Panc1 (cell line): ENCODE data around the gene BCL11B. TPM values are rescaled to one million over a fixed set of nuclear protein-coding genes. Genes with fewer than 3 reads are reported as not detected.

ENCODE experiments used
- ATAC-seq: fragments of 200-7000 bp; cut with Tn5 transposase; 2 replicates; pipeline ENCODE4 v1.9.1; 2020; ENCODE audit warnings: mild to moderate bottlenecking, moderate library complexity
- BruUV-seq: library from RNA; stranded (reverse); fragments of 400-500 nt; replicated peaks from 2 replicates; lab custom pipeline; 2021; lab: Mats Ljungman, UMichigan
- CTCF ChIA-PET: fragments of 300-600 bp; sonication (Branson Sonifier 250); formaldehyde crosslinking; loops from one replicate; lab custom pipeline; 2022; ENCODE audit warnings: antibody characterized with exemption; lab: Charles Lee
- POLR2A ChIA-PET: fragments of 300-600 bp; sonication (Branson Sonifier 250); formaldehyde crosslinking; loops from one replicate; lab custom pipeline; 2022; ENCODE audit warnings: antibody characterized with exemption; lab: Charles Lee
- DNase-seq: peaks from one replicate; pipeline ENCODE4 v3.0.0-alpha.2; 2010; ENCODE audit warnings: low read depth, low spot score
- H3K27ac ChIP-seq: 2 replicates; pipeline ENCODE4 v1.5.1; 2011; ENCODE audit warnings: mild to moderate bottlenecking, low read length, inconsistent platforms
- H3K27me3 ChIP-seq: fragments of 200-500 bp; sonication (Bioruptor generic); 2 replicates; pipeline ENCODE4 v1.6.0; 2014; ENCODE audit warnings: low read length, inconsistent platforms; ENCODE audit not compliant: control insufficient read depth, insufficient read depth
- H3K36me3 ChIP-seq: fragments of 200-500 bp; sonication (Bioruptor generic); 2 replicates; pipeline ENCODE4 v1.5.1; 2014; ENCODE audit warnings: inconsistent platforms, mild to moderate bottlenecking, low read length, moderate library complexity; ENCODE audit not compliant: control insufficient read depth, insufficient read depth
- H3K4me1 ChIP-seq: 2 replicates; pipeline ENCODE4 v1.5.1; 2011; ENCODE audit warnings: inconsistent platforms, mild to moderate bottlenecking, low read length, moderate library complexity; ENCODE audit not compliant: control insufficient read depth, insufficient read depth
- H3K4me3 ChIP-seq, 2 experiments: 2 replicates each; pipeline ENCODE4 v1.5.1; 2011 to 2012; ENCODE audit warnings: low read depth in 2 of 2, low read length in 2 of 2, mild to moderate bottlenecking in 2 of 2, inconsistent platforms in 1 of 2, moderate library complexity in 1 of 2
- H3K9me3 ChIP-seq: fragments of 200-500 bp; sonication (Bioruptor generic); 2 replicates; pipeline ENCODE4 v1.5.1; 2014; ENCODE audit warnings: low read depth, mild to moderate bottlenecking, inconsistent platforms, low read length, moderate library complexity; ENCODE audit not compliant: control insufficient read depth, insufficient read depth
- CTCF ChIP-seq: fragments of 450-650 bp; IDR thresholded peaks from 2 replicates; pipeline ENCODE4 v1.5.1; 2017; ENCODE audit warnings: mild to moderate bottlenecking
- POLR2AphosphoS5 ChIP-seq: IDR thresholded peaks from 2 replicates; pipeline ENCODE4 v1.6.1; 2012; ENCODE audit warnings: mild to moderate bottlenecking, low read depth, low read length, moderate library complexity
- REST ChIP-seq, 2 experiments: IDR thresholded peaks; 2 replicates each; pipeline ENCODE4 v1.6.1; 2011 to 2012; ENCODE audit warnings: low read depth in 2 of 2, control low read depth in 1 of 2, low read length in 1 of 2, mild to moderate bottlenecking in 1 of 2, moderate library complexity in 1 of 2; ENCODE audit not compliant: insufficient read depth in 1 of 2
- SIN3A ChIP-seq: IDR thresholded peaks from 2 replicates; pipeline ENCODE4 v1.6.1; 2012; ENCODE audit warnings: low read depth, mild to moderate bottlenecking, low read length, moderate library complexity, borderline replicate concordance; ENCODE audit not compliant: insufficient read depth
- TCF7L2 ChIP-seq: IDR thresholded peaks from 2 replicates; pipeline ENCODE4 v1.6.1; 2011; ENCODE audit warnings: mild to moderate bottlenecking, low read depth, low read length, inconsistent platforms
- in situ Hi-C: cut with HindIII; loops from 2 replicates; pipeline ENCODE4 v1.10.0; 2016; ENCODE audit warnings: low sequenced_read_pairs, low pct_unique_long_range_greater_than_20kb
- intact Hi-C: fragments of 100-400 bp; cut with micrococcal nuclease; formaldehyde crosslinking; loops from one replicate; pipeline ENCODE4 v1.10.0; 2022; ENCODE audit not compliant: unreplicated experiment
- total RNA-seq: library from RNA; stranded (reverse); gene quantifications from one replicate; pipeline ENCODE4 v1.2.1, GENCODE V29; 2021; ENCODE audit not compliant: unreplicated experiment

The BCL11B gene
- total RNA-seq, 1 experiment from 2014 or later = 0.23 TPM

- Histone ChIP-seq H3K27me3 (no peaks in the 10 kb centered on the region; the same call in 1 of the 2 replicates), H3K4me3 (no peak overlapping the region), H3K27ac (no peak overlapping the region), H3K36me3 (no peaks in the 10 kb centered on the region), H3K9me3 (no peaks in the 10 kb centered on the region), H3K4me1 (no peaks in the 10 kb centered on the region)
- in situ Hi-C loops (no loop called here), intact Hi-C loops (no loop called here)
- no peak for ATAC-seq
- POLR2A ChIA-PET = no interaction called here
- no peak for DNase-seq
- CTCF ChIA-PET = no interaction called here
- no peak for TF ChIP-seq TCF7L2
- no peak for TF ChIP-seq CTCF
- TF ChIP-seq POLR2AphosphoS5 = no peak
- no peak for TF ChIP-seq SIN3A
- TF ChIP-seq REST (IDR thresholded peaks at IDR 0.05; ENCODE audit: insufficient read depth in 1 of 2, low read depth in 2 of 2, low read length in 1 of 2) = no peak
- no TSS peak for BruUV-seq
These were observed 136.0 kb downstream of the BCL11B start for GRCh38 chr14:99136047-99136400.

DNA sequence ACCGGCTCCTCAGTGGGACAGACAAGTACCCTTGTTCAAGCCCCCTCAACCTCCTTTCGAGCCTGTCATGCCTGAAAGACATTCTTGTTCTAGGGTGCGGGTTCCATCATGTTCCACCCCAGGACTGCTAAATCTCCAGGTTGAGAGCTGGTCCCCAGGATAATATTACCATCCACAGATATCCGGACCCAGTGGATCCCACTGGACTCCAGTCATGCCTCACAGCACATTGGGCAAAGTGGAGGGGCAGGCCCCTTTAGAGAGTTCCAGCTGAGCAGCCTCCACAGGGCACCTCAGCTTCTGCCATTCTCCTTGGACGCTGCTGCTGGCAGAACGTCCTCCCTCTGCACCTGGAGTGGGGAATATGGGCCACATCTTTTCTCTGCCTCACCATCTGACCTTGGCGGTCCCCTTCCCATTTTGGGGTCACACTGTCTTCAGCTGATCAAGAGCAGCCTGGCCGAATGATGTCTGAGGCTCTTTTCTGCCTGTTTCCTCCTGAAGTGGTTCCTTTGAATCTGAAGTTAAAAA, 137.4 kb downstream of the BCL11B start:
- no peak overlapping the region for H3K4me3 ChIP-seq
- ChIA-PET CTCF (no interaction called here), POLR2A (no interaction called here)
- no peaks in the 10 kb centered on the region for H3K9me3 ChIP-seq
- BruUV-seq = no TSS peak
- no peaks in the 10 kb centered on the region; the same call in 1 of the 2 replicates for H3K27me3 ChIP-seq
- H3K36me3 ChIP-seq = no peaks in the 10 kb centered on the region
- intact Hi-C loops = no loop called here
- H3K4me1 ChIP-seq = no peaks in the 10 kb centered on the region
- no peak overlapping the region for H3K27ac ChIP-seq
- no peak for TF ChIP-seq POLR2AphosphoS5
- TF ChIP-seq CTCF = no peak
- TF ChIP-seq SIN3A = no peak
- no peak for TF ChIP-seq REST (IDR thresholded peaks at IDR 0.05; ENCODE audit: insufficient read depth in 1 of 2, low read depth in 2 of 2, low read length in 1 of 2)
- no peak for TF ChIP-seq TCF7L2
- no peak for ATAC-seq
- no peak for DNase-seq
- in situ Hi-C loops = no loop called here
